Measurements from ENCODE around the gene ATP13A1. TPM values are rescaled to one million over a fixed set of nuclear protein-coding genes. Genes with fewer than 3 reads are reported as not detected.

ATP13A1 gene
- total RNA-seq, 4 donors from 2014 or later, result 33.4 to 272 (median 109) TPM

DNA sequence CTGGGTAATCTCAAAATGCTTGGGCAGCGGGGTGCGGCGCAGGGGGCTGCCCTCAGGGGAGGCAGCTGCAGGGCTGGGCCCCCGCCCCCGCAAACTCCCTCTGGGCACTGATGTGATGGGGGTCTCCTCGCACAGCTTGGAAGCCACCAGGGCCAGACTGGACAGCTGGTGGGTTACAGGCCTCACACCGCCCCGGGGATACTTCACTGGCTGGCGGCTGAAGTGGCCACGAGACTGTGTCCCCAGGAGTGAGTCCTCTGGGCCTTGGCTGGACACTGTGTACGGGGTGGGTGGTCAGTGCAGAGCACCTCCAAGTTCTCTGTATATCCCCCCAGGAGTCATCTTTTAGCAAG, 33.4 kb downstream of the ATP13A1 start:
- no peak for TF ChIP-seq CTCF (IDR thresholded peaks at IDR 0.05; ENCODE audit: low read depth)

GRCh38 chr19:19628501-19629134, 34.9 kb downstream of the ATP13A1 start:
- TF ChIP-seq CTCF (IDR thresholded peaks at IDR 0.05; ENCODE audit: low read depth), result no peak

GRCh38 chr19:19627621-19628500, 35.6 kb downstream of the ATP13A1 start, which contains the start of gene LPAR2:
Gene LPAR2 (minus strand): TSS chr19:19628220. CDS start chr19:19627275, 945 bp downstream.
- no peak for TF ChIP-seq CTCF (IDR thresholded peaks at IDR 0.05; ENCODE audit: low read depth)

- no peak for TF ChIP-seq CTCF (IDR thresholded peaks at IDR 0.05; ENCODE audit: low read depth)
Measured at GRCh38 chr19:19626516-19627472, 36.7 kb downstream of the ATP13A1 start.

GRCh38 chr19:19624032-19624570, 39.4 kb downstream of the ATP13A1 start:
- TF ChIP-seq CTCF (IDR thresholded peaks at IDR 0.05; ENCODE audit: low read depth), result no peak

- no peak for TF ChIP-seq CTCF (IDR thresholded peaks at IDR 0.05; ENCODE audit: low read depth)
Measured at GRCh38 chr19:19623383-19623782, 40.1 kb downstream of the ATP13A1 start.
